K562 (cell line): ENCODE measurements around the gene AFF1. TPM values are rescaled to one million over a fixed set of nuclear protein-coding genes. Genes with fewer than 3 reads are reported as not detected.

ENCODE experiments used
- E2F6 ChIP-seq, 2 experiments: IDR thresholded peaks; 2 replicates each; pipeline ENCODE4 v1.6.1; 2011; ENCODE audit warnings: borderline replicate concordance in 1 of 2, control low read depth in 1 of 2, low read depth in 1 of 2, low read length in 1 of 2, mild to moderate bottlenecking in 1 of 2, mixed read lengths in 1 of 2, moderate library complexity in 1 of 2; ENCODE audit not compliant: insufficient read depth in 1 of 2, insufficient read length in 1 of 2, poor library complexity in 1 of 2, severe bottlenecking in 1 of 2; ENCODE audit errors: extremely low read depth in 1 of 2
- HDAC1 ChIP-seq, 2 experiments: fragments of 450-650 bp; IDR thresholded peaks; 2 replicates each; pipeline ENCODE4 v1.6.1; 2016 to 2017; ENCODE audit warnings: inconsistent platforms in 1 of 2, mild to moderate bottlenecking in 1 of 2, moderate library complexity in 1 of 2
- PYGO2 ChIP-seq: fragments of 450-650 bp; IDR thresholded peaks from 2 replicates; pipeline ENCODE4 v1.6.1; 2016; ENCODE audit warnings: mild to moderate bottlenecking, missing genetic modification characterization, moderate library complexity, missing compliant biosample characterization
- SIN3B ChIP-seq: fragments of 450-650 bp; IDR thresholded peaks from 2 replicates; pipeline ENCODE4 v1.6.1; 2017; ENCODE audit warnings: low read depth, mild to moderate bottlenecking, moderate library complexity
- TAF1 ChIP-seq: IDR thresholded peaks from 2 replicates; pipeline ENCODE4 v1.6.1; 2011; ENCODE audit warnings: mild to moderate bottlenecking, low read length, moderate library complexity; ENCODE audit not compliant: insufficient read depth, control insufficient read depth, severe bottlenecking; ENCODE audit errors: extremely low read depth
- TOE1 ChIP-seq, 2 experiments: fragments of 450-650 bp in 1 of 2; sonication (generic) in 1 of 2; formaldehyde crosslinking in 1 of 2; IDR thresholded peaks; 2 replicates each; pipeline versions ENCODE4 v1.7.1 to v1.8.0; 2016 to 2022; ENCODE audit warnings: borderline replicate concordance in 2 of 2, mild to moderate bottlenecking in 2 of 2, antibody characterized with exemption in 1 of 2, inconsistent platforms in 1 of 2, low read depth in 1 of 2, missing genetic modification reagents in 1 of 2, moderate library complexity in 1 of 2
- U2AF2 ChIP-seq: fragments of 200-400 bp; formaldehyde crosslinking; optimal IDR thresholded peaks from 2 replicates; pipeline ENCODE3; 2017; ENCODE audit warnings: low read depth, mild to moderate bottlenecking, low read length
- YY1 ChIP-seq, 3 experiments: IDR thresholded peaks; 2 replicates each; pipeline ENCODE4 v1.6.1; 2011; ENCODE audit warnings: low read length in 2 of 3, mild to moderate bottlenecking in 2 of 3, moderate library complexity in 2 of 3, borderline replicate concordance in 1 of 3, control low read depth in 1 of 3, low read depth in 1 of 3; ENCODE audit not compliant: insufficient read depth in 3 of 3, insufficient replicate concordance in 2 of 3, control insufficient read depth in 1 of 3, insufficient read length in 1 of 3; ENCODE audit errors: extremely low read depth in 1 of 3
- ZBTB7A ChIP-seq: IDR thresholded peaks from 2 replicates; pipeline ENCODE4 v1.6.1; 2011; ENCODE audit warnings: low read depth, mild to moderate bottlenecking, low read length, moderate library complexity, borderline replicate concordance; ENCODE audit not compliant: control insufficient read depth
- ZNF280B ChIP-seq: fragments of 250-450 bp; sonication (Bioruptor Pico); IDR thresholded peaks from 2 replicates; pipeline ENCODE4 v1.5.1; 2021; ENCODE audit warnings: mild to moderate bottlenecking
- polyA plus RNA-seq, 8 experiments: library from polyadenylated mRNA; depleted of rRNA in 4 of 8; stranded (reverse) in 5 of 8; unstranded in 3 of 8; fragments of >200 nt; fragmentation: Nextera tagmentation in 2 of 8; fragmentation: Illumina TruSeq in 1 of 8; extraction: Ambion mirVana in 2 of 8; extraction: Trizol in 1 of 8; gene quantifications; 2 replicates each; pipeline versions ENCODE4 v1.2.1 to v1.2.3, GENCODE V29; 2011 to 2014; ENCODE audit warnings: inconsistent platforms in 1 of 8, missing spikeins in 1 of 8
- total RNA-seq, 7 experiments: library from RNA; depleted of rRNA in 6 of 7; stranded (reverse); fragments of >200 nt in 6 of 7; fragmentation: Illumina TruSeq in 2 of 7; extraction: Trizol in 2 of 7; gene quantifications; 2 replicates each; pipeline versions ENCODE4 v1.2.1 to v1.2.3, GENCODE V29; 2011 to 2021; ENCODE audit warnings: low replicate concordance in 1 of 7
- TF ChIP-seq, protein P1 (sequence below): fragments of 450-650 bp; IDR thresholded peaks from 2 replicates; pipeline ENCODE4 v1.6.1; 2017; ENCODE audit warnings: antibody characterized with exemption, mild to moderate bottlenecking
- TF ChIP-seq, protein P2 (sequence below): fragments of 450-650 bp; IDR thresholded peaks from one replicate; pipeline ENCODE4 v1.6.1; 2018; ENCODE audit warnings: mild to moderate bottlenecking, moderate library complexity; ENCODE audit not compliant: partially characterized antibody

AFF1 gene
- total and polyA plus RNA-seq, 9 of the 15 experiments (the other 6 are each of a cell fraction or from before 2014, with no cell fraction given), result 4.1 to 47.5 (median 17.2) TPM

DNA sequence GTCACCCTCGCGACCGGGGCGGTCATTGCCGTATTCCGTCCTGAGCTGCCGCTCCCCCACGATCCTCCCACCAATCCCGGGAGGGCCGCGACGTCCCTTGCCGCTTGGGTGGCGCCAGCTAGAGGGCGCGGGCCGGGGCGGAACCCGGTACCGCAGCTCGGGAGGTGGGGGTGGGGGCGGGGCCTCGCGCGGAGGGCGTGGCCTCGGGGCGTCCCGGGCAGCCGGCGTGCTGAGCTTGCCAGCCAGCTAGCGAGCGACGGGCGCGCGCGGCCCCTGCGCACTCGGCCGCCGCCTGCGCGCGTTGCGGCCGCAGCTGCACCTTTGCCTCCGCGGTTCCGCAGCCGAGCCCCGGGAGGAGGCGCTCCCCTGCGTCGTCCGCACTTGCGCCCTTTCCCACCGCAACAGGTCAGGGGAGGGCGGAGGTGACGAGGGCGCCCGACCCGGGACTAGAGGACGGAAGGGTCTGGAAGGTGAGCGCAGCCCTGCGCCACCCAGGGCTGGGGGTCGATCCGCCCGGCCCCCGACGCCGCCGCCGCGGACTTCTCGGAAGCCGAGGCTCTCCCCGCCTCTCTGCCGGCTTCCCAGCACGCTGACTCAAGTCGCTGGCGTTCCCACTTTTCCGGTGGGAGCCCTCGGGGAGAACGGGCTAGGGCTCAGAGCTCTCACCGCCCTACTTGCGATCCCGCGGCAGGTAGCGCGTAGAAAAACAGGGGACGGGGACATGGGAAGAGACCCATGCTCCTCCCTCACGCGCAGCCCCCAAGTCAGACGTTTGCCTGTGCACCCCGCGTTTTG is at the start of gene AFF1 (continued):
- TF ChIP-seq, protein P1, sequence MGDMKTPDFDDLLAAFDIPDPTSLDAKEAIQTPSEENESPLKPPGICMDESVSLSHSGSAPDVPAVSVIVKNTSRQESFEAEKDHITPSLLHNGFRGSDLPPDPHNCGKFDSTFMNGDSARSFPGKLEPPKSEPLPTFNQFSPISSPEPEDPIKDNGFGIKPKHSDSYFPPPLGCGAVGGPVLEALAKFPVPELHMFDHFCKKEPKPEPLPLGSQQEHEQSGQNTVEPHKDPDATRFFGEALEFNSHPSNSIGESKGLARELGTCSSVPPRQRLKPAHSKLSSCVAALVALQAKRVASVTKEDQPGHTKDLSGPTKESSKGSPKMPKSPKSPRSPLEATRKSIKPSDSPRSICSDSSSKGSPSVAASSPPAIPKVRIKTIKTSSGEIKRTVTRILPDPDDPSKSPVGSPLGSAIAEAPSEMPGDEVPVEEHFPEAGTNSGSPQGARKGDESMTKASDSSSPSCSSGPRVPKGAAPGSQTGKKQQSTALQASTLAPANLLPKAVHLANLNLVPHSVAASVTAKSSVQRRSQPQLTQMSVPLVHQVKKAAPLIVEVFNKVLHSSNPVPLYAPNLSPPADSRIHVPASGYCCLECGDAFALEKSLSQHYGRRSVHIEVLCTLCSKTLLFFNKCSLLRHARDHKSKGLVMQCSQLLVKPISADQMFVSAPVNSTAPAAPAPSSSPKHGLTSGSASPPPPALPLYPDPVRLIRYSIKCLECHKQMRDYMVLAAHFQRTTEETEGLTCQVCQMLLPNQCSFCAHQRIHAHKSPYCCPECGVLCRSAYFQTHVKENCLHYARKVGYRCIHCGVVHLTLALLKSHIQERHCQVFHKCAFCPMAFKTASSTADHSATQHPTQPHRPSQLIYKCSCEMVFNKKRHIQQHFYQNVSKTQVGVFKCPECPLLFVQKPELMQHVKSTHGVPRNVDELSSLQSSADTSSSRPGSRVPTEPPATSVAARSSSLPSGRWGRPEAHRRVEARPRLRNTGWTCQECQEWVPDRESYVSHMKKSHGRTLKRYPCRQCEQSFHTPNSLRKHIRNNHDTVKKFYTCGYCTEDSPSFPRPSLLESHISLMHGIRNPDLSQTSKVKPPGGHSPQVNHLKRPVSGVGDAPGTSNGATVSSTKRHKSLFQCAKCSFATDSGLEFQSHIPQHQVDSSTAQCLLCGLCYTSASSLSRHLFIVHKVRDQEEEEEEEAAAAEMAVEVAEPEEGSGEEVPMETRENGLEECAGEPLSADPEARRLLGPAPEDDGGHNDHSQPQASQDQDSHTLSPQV, result peak; percentile 46; the same call in 1 of the 2 replicates
- TF ChIP-seq E2F6 (IDR thresholded peaks at IDR 0.05; ENCODE audit: borderline replicate concordance in 1 of 2, extremely low read depth in 1 of 2, insufficient read depth in 1 of 2, insufficient read length in 1 of 2, low read depth in 1 of 2, low read length in 1 of 2, poor library complexity in 1 of 2, severe bottlenecking in 1 of 2) (peak in 1 of 2 experiments; percentile 71), ZNF280B (CRISPR knock-in tag) (no peak), HDAC1 (IDR thresholded peaks at IDR 0.05) (0 out of 4 replicates have a peak, but pooled peaks of 1 of the 2 experiments have one; percentile 11), SIN3B (peak; percentile 29; the same call in 1 of the 2 replicates), YY1 (IDR thresholded peaks at IDR 0.05; ENCODE audit: borderline replicate concordance in 1 of 3, control insufficient read depth in 1 of 3, extremely low read depth in 1 of 3, insufficient read depth in 3 of 3, insufficient read length in 1 of 3, insufficient replicate concordance in 2 of 3, low read depth in 1 of 3, low read length in 2 of 3) (peak in 2 of 3 experiments; percentile 6 to 59), PYGO2 (tag) (no peak), ZBTB7A (peak; percentile 22), TOE1 (IDR thresholded peaks at IDR 0.05; ENCODE audit: borderline replicate concordance) (no peak), TOE1 (CRISPR knock-in tag; IDR thresholded peaks at IDR 0.05; ENCODE audit: borderline replicate concordance, low read depth) (0 out of 2 replicates have a peak, but pooled peaks have one; percentile 72), TAF1 (peak; percentile 57), U2AF2 (no peak)
- TF ChIP-seq, protein P2, sequence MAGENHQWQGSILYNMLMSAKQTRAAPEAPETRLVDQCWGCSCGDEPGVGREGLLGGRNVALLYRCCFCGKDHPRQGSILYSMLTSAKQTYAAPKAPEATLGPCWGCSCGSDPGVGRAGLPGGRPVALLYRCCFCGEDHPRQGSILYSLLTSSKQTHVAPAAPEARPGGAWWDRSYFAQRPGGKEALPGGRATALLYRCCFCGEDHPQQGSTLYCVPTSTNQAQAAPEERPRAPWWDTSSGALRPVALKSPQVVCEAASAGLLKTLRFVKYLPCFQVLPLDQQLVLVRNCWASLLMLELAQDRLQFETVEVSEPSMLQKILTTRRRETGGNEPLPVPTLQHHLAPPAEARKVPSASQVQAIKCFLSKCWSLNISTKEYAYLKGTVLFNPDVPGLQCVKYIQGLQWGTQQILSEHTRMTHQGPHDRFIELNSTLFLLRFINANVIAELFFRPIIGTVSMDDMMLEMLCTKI, result no peak
